Neural crest cell (in vitro differentiated cells): ENCODE measurements around the gene OR52J3. TPM values are rescaled to one million over a fixed set of nuclear protein-coding genes. Genes with fewer than 3 reads are reported as not detected.

Experiments
- DNase-seq: peaks from one replicate; pipeline ENCODE4 v3.0.0; 2021; ENCODE audit warnings: low read depth, mixed read lengths, low spot score
- H3K27ac Mint-ChIP-seq: one replicate; pipeline ENCODE4 v1.8.0; 2021; ENCODE audit warnings: mild to moderate bottlenecking, mixed read lengths; ENCODE audit not compliant: unreplicated experiment
- H3K27me3 Mint-ChIP-seq: 2 replicates; pipeline ENCODE4 v1.8.0; 2021; ENCODE audit warnings: low read depth, mild to moderate bottlenecking, mixed read lengths
- H3K36me3 Mint-ChIP-seq: 2 replicates; pipeline ENCODE4 v1.8.0; 2021; ENCODE audit warnings: low read depth, mild to moderate bottlenecking, mixed read lengths
- H3K4me1 Mint-ChIP-seq: 2 replicates; pipeline ENCODE4 v1.8.0; 2021; ENCODE audit warnings: mixed read lengths
- H3K4me3 Mint-ChIP-seq: one replicate; pipeline ENCODE4 v1.8.0; 2021; ENCODE audit warnings: mild to moderate bottlenecking, mixed read lengths
- H3K9me3 Mint-ChIP-seq: 2 replicates; pipeline ENCODE4 v1.8.0; 2021; ENCODE audit warnings: mixed read lengths
- total RNA-seq: library from RNA; stranded (reverse); gene quantifications from 2 replicates; pipeline ENCODE4 v1.2.1, GENCODE V29; 2021
- TF ChIP-seq, protein P1 (sequence below): fragments of 200-600 bp; sonication (generic); conservative IDR thresholded peaks from 2 replicates; pipeline ENCODE4 v1.5.0; 2021; ENCODE audit warnings: antibody characterized with exemption, mild to moderate bottlenecking

The OR52J3 gene
- total RNA-seq, 1 donor from 2014 or later: not detected

DNA sequence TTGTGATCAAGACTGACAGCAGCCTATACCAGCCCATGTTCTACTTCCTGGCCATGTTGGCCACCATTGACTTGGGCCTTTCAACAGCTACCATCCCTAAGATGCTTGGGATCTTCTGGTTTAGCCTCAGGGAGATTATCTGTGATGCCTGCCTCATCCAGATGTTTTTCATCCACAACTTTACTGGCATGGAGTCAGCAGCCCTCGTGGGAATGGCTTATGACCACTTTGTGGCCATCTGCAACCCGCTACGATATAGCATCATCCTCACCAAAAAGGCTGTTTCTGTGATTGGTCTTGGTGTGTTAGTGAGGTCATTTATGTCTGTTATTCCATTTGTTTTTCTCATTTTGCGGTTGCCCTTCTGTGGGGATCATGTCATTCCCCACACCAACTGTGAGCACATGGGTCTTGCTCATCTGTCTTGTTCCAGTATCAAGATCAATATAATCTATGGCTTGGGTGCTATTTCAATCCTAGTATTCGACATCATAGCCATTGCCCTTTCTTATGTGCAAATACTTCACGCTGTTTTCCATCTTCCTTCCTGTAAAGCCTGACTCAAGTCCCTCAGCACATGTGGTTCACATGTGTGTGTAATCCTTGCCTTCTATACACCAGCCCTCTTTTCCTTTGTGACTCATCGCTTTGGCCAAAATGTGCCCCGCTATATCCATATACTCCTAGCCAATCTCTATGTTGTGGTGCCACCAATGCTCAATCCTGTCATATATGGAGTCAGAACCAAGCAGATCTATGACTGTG, 46.7 kb downstream of the OR52J3 start:
- peaks cover 23% of the 10 kb centered on the region for H3K27me3 Mint-ChIP-seq
- no peak overlapping the region for H3K27ac Mint-ChIP-seq
- H3K4me3 Mint-ChIP-seq: no peak overlapping the region
- no peak for DNase-seq
- no peaks in the 10 kb centered on the region for H3K36me3 Mint-ChIP-seq
- H3K4me1 Mint-ChIP-seq: peaks cover 4% of the 10 kb centered on the region
- TF ChIP-seq, protein P1, sequence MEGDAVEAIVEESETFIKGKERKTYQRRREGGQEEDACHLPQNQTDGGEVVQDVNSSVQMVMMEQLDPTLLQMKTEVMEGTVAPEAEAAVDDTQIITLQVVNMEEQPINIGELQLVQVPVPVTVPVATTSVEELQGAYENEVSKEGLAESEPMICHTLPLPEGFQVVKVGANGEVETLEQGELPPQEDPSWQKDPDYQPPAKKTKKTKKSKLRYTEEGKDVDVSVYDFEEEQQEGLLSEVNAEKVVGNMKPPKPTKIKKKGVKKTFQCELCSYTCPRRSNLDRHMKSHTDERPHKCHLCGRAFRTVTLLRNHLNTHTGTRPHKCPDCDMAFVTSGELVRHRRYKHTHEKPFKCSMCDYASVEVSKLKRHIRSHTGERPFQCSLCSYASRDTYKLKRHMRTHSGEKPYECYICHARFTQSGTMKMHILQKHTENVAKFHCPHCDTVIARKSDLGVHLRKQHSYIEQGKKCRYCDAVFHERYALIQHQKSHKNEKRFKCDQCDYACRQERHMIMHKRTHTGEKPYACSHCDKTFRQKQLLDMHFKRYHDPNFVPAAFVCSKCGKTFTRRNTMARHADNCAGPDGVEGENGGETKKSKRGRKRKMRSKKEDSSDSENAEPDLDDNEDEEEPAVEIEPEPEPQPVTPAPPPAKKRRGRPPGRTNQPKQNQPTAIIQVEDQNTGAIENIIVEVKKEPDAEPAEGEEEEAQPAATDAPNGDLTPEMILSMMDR: no peak
- H3K9me3 Mint-ChIP-seq: no peaks in the 10 kb centered on the region

DNA sequence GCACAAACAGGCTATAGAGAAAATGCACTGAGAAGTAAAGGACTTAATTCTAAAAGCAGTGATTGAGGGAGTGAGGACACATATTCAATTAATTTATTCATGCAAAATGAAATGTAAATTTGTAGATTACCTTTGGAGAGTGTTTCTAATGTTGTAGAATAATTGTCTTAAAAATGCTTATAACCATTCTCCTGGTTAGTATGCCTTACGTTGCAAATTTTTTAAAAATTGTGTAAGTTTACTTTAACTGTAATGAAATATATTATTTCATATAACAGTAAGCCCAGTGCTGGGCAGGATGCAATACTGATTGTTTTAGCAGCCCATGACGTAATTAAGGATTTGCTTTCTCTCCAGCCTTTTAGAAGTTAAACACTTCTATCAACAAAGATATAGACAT, 49.7 kb downstream of the OR52J3 start:
- H3K27ac Mint-ChIP-seq: no peak overlapping the region
- H3K4me3 Mint-ChIP-seq: no peak overlapping the region

More for the DNA sequence above, 49.7 kb downstream of the OR52J3 start:
- H3K27me3 Mint-ChIP-seq: peaks cover 26% of the 10 kb centered on the region
- TF ChIP-seq, protein P1: no peak
- H3K36me3 Mint-ChIP-seq: no peaks in the 10 kb centered on the region
- H3K9me3 Mint-ChIP-seq: no peaks in the 10 kb centered on the region
- DNase-seq: no peak
- no peaks in the 10 kb centered on the region for H3K4me1 Mint-ChIP-seq

Other genes with a start within 250 kb of the OR52J3 start
- gene OR52R1, start 242.1 kb upstream of the OR52J3 start, total RNA-seq: not detected in 2 replicates
- gene OR51F2, start 225.2 kb upstream of the OR52J3 start, total RNA-seq: not detected in 2 replicates
- not detected in 2 replicates for gene OR51S1, start 197.3 kb upstream of the OR52J3 start, total RNA-seq
- gene OR51T1, start 164.6 kb upstream of the OR52J3 start, total RNA-seq: not detected in 2 replicates
- gene OR51A7, start 142.7 kb upstream of the OR52J3 start, total RNA-seq: not detected in 2 replicates
- not detected in 2 replicates for gene OR51G2, start 127.2 kb upstream of the OR52J3 start, total RNA-seq
- gene OR51G1, start 122.2 kb upstream of the OR52J3 start, total RNA-seq: not detected in 2 replicates
- gene OR51A4, start 98.9 kb upstream of the OR52J3 start, total RNA-seq: not detected in 2 replicates
- not detected in 2 replicates for gene OR51A2, start 90.8 kb upstream of the OR52J3 start, total RNA-seq
- gene OR51L1, start 51.7 kb upstream of the OR52J3 start, total RNA-seq: not detected in 2 replicates
- gene OR52E2, start 13.1 kb downstream of the OR52J3 start, total RNA-seq: not detected in 2 replicates
- gene OR52E1, start 23.0 kb downstream of the OR52J3 start, total RNA-seq: not detected in 2 replicates
- not detected in 2 replicates for gene OR52A5, start 91.8 kb downstream of the OR52J3 start, total RNA-seq
- not detected in 2 replicates for gene OR52A1, start 108.2 kb downstream of the OR52J3 start, total RNA-seq
- not detected in 2 replicates for gene OR51V1, start 154.2 kb downstream of the OR52J3 start, total RNA-seq
- gene HBB, start 180.5 kb downstream of the OR52J3 start, total RNA-seq: not detected in 2 replicates
- not detected in 2 replicates for gene HBD, start 188.0 kb downstream of the OR52J3 start, total RNA-seq
- not detected in 2 replicates for gene HBG1, start 203.3 kb downstream of the OR52J3 start, total RNA-seq
- not detected in 2 replicates for gene HBG2, start 208.3 kb downstream of the OR52J3 start, total RNA-seq
- 0.45 and 0.56 TPM in 2 replicates for gene HBE1, start 223.4 kb downstream of the OR52J3 start, total RNA-seq